ENCODE results near the gene ADD1.

- TF ChIP-seq POLR2A (IDR thresholded peaks at IDR 0.05): no peak
- TF ChIP-seq, protein P1, sequence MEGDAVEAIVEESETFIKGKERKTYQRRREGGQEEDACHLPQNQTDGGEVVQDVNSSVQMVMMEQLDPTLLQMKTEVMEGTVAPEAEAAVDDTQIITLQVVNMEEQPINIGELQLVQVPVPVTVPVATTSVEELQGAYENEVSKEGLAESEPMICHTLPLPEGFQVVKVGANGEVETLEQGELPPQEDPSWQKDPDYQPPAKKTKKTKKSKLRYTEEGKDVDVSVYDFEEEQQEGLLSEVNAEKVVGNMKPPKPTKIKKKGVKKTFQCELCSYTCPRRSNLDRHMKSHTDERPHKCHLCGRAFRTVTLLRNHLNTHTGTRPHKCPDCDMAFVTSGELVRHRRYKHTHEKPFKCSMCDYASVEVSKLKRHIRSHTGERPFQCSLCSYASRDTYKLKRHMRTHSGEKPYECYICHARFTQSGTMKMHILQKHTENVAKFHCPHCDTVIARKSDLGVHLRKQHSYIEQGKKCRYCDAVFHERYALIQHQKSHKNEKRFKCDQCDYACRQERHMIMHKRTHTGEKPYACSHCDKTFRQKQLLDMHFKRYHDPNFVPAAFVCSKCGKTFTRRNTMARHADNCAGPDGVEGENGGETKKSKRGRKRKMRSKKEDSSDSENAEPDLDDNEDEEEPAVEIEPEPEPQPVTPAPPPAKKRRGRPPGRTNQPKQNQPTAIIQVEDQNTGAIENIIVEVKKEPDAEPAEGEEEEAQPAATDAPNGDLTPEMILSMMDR (IDR thresholded peaks at IDR 0.05): no peak
Observed at GRCh38 chr4:2823301-2823670, 20.4 kb upstream of the ADD1 start.

All from right lobe of liver (tissue), 4 donors.